Inflammatory macrophage treated with lipopolysaccharide for 4 hours (primary cell): Measurements from ENCODE around the gene TMEM176A.
"Not testable (repeated sequence)": the region's sequence is repeated elsewhere in the genome, so short reads cannot be mapped to it uniquely, and the experiment has no call there.

Experiments
- DNase-seq: peaks from one replicate; pipeline ENCODE4 v3.0.0-alpha.2; 2020

The TMEM176A gene, protein sequence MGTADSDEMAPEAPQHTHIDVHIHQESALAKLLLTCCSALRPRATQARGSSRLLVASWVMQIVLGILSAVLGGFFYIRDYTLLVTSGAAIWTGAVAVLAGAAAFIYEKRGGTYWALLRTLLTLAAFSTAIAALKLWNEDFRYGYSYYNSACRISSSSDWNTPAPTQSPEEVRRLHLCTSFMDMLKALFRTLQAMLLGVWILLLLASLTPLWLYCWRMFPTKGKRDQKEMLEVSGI

DNA sequence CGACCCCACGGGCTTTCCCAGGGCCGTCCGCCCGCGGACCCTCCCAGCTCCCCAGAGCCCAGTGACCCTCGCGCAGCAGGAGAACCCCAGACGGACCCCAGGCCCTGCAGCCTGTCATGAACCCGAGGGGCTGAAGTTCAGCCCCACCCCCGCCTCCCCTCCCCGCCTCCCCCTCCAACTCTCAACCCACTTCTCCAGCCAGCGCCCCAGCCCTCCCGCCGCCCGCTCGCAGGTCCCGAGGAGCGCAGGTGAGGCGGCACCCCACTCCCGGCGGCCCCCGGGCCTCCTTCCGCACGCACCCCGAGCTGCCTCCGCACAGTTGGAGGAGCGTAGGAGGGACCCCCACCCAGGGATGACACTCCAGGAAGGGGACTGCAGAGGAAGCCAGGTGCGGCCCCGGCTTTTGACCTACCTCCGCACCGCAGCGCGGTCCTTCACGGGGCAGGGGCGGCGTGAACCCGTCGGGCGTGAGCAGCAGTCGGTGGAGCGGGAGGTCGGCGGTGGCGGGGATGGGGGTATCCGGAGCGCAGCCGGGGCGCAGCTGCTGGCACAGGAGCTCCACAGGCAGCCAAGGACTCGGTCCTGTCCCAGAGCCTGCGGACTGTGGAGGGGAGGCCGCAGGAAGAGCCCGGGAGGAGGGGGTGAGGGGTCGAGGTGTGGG lies at the start of gene TMEM176A:
Gene TMEM176A, plus strand, starts transcription at position 189 of the 661 bp plus-strand sequence. CDS start 782 bp downstream, outside the sequence.
- no peak for DNase-seq

DNA sequence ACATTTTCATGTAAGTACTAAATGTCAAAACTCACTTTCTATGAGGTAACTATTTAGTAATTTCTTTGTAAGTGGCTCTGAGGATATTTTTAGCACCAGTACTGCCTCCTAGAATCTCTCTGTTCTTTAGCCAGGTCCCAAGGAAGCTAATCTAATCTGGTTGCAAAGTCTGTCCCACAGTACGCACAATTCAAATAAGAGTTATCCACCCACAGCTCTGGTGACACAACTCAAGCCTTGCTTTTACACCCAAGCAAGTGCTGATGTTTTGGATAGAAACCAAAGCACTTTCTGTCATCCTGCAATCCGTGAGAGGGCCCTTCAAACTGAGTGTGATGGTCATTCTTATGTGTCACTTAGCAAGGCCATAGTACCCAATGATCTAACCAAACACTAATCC lies 48.9 kb upstream of the TMEM176A start:
- no peak for DNase-seq

DNA sequence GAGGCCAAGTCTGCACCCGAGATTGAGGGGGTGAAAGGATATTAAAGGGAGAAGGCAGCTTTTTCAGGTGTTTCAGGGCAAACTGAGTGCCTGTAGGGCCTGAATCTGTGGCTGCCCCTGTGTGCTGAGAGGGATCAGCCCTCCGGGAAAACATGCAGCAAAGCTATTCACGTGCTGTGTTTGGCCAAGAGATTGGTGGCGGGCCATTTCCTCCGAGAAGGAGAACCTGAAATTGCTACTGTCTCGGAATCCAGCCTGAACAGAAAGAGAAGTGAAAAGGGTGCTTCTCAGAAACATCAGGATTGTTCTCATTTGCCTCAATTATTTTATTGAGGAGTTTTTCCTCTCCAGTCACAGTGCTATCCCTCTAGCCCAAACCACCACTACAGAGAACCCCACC lies 47.3 kb upstream of the TMEM176A start:
- peak; percentile 66 for DNase-seq

DNA sequence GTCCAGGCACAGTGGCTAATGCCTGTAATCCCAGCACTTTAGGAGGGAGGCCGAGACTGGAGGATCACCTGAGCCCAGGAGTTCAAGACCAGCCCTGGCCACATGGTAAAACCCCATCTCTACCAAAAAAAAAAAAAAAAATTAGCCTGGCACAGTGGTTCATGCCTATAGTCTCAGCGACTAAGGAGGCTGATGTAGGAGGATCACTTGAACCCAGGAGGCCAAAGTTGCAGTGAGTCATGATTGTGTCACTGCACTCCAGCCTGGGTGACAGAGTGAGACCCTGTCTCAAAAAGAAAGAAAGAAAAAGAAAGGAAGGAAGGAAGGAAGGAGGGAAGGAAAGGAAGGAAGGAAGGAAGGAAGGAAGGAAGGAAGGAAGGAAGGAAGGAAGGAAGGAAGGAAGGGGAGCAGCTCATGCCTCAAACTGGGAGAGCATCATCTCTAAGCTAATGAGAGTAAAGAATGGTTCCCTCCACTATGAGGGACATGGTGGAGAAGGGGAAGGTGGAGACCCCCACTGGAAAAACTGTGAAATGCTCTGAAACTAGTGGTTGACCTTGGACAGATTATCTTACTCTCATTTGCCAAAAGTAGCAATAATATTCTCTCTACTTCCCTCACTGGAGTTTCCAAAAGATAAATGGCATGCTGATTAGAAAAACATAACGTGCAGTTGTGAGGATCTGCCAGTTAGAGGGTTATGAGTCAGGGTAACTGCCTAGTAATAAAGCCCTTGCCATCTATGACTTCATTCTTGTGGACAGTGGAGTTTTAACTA lies 46.6 kb upstream of the TMEM176A start:
- peak; percentile 78 for DNase-seq

DNA sequence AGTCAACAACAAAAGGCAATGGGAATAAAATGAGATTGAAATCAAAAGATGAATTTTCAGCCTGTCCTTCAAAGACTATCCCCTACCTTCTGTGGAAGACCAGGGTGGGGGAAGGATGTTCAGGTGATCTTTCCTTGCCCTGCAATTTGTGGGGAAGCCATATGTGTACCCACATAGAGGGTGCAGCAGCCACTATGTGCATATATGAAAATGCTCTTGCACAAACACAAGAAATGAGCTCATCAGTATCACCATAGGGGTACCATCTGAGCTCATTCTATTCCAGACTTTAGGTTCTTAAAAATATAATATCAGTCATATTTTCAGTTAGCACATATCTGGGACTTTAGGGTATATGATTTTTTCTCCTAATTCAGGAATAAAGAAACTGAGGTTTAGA lies 45.6 kb upstream of the TMEM176A start:
- peak; percentile 39 for DNase-seq

DNA sequence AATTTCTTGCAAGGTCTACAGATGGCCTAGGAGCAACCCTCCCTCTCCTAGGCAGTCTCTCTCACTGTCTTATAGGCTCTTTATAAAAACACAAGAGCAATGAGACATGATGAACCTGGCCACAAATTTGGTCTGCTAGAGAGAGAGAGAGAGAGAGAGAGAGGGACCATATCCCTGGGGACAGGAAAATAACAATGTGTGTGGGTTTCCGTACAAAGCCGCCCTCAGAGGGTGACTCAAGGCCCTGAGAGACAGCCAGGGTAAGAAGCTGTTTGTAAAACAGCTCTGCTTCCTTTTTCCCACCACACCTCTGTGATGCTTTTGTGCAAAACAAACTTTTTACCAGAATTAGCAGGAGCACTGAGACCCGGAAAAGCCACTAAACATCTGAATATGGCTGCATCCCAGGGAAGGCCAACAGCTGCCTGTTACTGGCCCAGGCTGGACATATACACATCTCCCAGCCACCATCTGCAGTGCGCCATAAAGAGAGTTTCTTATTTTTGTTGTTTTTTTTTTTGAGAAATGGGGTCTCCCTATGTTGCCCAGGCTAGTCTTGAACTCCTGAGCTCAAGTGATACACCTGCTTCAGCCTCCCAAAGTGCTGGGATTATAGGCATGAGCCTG lies 45.0 kb upstream of the TMEM176A start:
- DNase-seq = peak; percentile 70

DNA sequence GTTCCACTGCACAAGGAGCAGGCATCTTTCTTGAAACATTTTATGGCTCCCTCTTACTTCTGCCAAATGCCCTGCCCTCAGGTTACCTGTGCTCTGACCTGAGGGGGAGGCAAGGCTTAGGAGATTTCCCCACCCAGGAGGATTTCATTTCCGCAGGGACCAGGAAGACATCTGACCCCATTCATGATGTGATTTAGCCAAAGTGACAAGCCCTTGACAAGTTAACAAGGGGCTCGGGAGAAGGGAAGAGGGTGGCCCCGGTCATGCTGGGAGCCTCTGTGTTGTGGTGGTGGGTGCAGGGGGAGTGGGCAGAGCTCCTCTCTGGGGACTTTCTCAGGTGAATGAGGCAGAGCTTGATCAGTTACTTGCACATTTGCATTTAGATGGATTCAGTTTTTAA lies 44.4 kb upstream of the TMEM176A start:
- no peak for DNase-seq

DNA sequence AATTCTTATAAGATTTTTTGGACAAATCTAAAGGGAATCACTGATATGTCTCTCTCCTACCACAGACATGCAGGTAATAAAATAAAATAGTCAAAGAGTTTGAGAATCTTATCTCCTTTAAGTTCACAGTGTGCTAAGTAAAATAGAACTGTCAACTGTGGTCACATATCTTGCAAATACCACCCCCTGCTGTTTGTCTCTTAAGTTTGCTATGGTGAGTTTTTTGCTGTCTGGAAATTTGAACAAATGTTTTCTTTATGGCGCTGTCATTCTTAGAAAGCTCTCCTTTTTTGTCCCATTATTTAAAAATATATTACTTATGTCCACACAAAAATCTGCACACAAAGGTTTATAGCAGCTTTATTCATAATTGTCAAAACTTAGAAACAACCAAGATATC lies 43.7 kb upstream of the TMEM176A start:
- DNase-seq = peak; percentile 56

DNA sequence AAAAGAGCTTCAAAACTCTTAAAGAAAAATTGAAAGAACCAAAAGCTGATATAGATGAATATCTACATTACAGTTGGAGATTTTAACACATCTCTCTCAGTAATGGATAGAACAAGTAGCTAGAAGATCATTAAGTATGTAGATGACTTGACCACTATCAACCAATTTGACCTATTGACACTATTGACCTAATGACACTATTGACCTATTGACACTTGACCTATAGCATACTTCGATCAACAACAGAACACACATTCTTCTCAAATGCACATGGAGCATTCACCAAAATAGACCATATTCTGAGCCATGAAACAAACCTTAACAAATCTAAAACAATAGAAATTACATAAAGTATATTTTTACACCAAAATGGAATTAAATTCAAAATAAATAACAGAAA lies 41.1 kb upstream of the TMEM176A start:
- no peak for DNase-seq

DNA sequence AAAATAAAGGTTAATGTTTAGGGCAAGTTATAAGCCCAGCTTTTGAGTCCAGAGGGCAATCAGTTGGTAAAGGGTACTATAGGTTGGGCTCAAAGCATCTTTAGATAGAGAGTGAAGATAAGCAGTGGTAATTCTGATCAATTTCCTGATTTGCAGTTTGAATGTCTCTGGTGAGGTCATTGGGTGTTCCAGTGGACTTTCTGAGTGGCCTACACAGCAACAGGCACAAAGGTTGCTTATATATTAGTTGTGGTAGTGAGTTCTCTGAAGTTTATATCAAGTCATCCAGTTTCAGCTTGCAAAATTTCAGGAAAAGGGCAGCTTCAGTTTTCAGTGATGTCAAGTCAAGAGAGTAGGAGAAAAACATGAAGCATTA lies 34.2 kb upstream of the TMEM176A start:
- DNase-seq = no peak

DNA sequence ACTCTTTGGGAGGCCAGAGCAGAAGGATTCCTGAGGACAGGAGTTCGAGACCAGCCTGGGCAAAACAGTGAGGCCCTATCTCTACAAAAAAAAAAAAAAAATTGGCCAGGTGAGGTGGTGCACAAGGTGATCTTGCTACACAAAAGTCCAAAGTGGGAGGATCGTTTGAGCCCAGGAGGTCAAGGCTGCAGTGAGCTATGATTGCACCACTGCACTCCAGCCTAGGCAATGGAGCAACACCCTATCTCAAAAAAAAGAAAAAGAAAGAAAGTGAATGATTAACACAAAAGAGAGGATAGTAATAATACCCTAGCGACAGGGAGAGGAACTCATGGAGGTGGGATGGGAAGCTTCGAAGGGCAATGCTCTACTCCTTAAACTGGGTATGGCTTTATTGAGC lies 30.8 kb upstream of the TMEM176A start:
- no peak for DNase-seq

DNA sequence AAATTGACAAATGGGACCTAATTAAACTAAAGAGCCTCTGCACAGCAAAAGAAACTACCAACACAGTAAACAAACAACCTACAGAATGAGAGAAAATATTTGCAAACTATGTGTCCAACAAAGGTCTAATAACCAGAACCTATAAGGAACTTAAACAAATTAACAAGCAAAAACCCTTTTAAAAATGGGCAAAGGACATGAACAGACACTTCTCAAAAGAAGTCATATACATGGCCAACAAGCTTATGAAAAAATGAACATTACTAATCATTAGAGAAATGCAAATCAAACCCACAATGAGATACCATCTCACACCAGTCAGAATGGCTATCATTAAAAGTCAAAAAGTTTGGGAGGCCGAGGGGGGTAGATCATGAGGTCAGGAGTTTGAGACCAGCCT lies 26.4 kb upstream of the TMEM176A start:
- not testable (repeated sequence) for DNase-seq

DNA sequence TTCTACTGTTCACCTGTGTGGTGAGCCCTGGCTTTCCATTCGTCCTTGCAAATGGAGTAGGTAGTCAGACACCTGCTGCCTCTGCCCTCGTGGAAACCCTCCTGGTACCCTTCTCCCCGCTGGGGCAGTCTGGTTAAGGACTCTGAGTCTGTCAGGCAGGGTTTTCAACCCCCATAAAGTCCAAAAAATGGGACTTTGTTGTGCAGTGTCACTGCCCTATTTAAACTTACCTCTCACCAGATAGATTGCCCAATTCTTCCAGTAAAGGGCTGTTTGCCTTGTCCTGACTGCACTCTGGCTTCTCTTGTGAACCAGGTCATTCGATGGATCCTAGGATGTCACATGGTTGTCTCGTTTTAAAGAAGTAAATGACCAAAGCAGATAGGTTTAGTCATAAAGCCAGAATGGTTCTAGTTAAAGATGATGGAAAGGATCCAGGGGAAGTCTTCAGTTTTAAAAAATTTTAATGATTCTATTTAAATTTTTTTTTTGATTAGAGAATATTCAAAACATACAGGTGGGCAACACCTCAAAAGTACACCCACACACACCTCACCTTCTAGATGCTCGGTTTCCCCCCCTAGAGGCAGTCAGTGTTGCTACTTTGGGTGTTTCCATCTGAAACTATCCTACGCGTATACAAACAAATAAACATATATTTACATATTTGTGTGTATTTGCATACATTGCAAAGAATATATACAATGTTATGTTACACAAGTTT lies 22.4 kb upstream of the TMEM176A start:
- DNase-seq = no peak

DNA sequence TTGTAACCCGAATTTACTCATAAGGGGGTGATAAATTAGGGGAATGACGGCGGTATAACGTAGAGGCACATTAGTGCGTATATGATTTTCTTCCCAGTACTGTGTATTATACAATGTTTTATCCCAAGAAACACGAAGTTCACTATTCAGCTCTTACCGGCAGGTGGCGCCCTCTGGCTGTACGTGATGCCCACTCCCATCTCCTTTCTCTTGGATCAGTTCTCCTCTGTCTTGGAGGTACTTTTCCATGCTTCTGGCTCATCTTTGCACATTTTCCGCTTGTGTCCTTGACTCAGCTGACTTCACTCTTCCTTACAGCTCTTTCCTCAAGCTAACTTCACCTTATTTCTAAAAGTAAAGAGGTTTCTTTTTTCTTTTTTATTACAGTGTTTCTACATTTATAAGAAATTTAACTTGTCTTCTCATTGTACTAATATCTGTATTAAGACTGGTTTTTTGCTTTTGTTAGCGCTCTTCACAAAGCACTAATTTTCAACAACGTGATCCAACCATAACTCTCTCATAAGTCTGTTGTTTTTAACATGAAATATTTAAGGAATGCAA lies 21.7 kb upstream of the TMEM176A start:
- DNase-seq = peak; percentile 78

DNA sequence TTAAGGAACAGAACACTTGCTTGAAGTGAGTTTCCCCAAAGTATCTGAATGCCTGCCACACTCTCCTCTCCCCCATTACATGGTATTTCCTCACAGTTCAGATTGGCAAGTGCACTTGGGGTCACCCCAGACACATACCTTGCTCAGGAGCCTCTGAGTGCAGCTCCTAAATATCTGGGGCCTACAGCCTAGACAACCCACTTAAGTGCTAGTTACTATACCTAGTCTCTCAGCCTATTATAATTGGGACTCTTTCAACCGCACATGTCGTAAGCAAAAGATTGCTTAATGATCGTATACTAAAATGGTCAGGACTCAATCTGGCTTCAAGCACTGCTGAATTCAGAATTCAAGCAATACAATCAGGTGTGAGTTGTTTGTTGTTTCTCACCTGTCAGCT lies 20.3 kb upstream of the TMEM176A start:
- DNase-seq = peak; percentile 45

DNA sequence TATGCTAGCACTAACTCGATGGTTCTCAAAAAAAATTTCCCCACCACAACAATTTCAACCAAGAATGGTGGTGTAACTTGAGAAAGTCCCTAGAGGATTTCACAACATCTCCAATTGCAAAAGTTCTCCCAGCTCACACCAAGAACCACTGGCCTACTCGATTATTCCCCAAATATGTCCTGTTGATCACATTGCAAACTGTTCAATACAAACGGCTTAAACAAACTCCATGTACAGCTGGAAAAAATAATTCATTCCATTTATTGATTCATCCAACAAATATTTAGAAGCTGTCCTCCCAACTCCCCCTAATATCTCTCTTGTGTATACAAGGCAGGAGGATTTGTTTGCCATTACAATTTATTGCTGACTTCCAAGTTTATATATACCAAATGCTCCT lies 19.5 kb upstream of the TMEM176A start:
- DNase-seq = peak; percentile 88

DNA sequence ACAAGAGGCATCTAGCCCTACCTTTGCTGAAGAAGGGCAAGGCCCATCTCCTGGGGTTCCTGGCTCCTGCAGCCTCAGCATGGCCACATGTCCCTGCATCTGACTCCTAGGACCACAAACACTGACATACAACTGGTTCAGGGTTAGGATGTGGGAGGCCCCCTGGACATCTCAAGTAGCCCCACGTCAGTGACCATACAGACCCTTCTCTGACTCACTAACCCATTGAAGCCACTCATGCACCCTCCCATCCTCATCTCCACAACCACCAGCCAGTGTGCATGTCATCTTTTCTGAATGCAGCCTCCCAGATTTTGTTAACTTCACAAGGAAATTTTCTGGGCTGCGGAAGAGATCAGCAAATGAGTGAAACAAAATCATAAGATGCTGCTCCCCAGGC lies 18.6 kb upstream of the TMEM176A start:
- DNase-seq = no peak

DNA sequence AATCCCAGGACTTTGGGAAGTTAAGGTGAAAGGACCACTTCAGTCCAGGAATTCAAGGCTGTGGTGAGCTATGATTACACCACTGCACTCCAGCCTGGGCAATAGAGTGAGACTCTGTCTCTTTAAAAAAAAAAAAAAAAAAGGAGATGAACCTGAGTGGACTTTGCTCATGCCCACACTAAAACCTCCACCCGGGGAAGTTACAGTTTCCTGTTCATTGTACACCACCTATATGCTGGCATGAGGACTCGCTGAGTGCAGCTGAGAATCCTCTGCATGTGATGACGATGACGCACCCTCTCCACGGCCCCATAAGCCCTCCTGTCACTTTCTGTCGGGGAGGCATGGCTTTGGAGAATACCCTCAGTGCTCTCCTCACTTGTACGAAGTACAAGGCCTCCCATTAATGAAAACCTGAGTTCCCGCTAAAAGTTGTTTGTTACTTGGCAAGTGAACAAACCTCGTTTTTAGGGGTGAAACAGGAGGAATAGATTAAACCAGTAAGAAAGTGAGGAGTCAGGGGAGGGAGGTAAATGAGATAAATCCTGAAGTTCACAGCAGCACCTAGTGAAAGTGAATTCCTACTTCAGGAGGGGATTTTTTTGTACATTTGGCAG lies 16.3 kb upstream of the TMEM176A start:
- peak; percentile 83 for DNase-seq

DNA sequence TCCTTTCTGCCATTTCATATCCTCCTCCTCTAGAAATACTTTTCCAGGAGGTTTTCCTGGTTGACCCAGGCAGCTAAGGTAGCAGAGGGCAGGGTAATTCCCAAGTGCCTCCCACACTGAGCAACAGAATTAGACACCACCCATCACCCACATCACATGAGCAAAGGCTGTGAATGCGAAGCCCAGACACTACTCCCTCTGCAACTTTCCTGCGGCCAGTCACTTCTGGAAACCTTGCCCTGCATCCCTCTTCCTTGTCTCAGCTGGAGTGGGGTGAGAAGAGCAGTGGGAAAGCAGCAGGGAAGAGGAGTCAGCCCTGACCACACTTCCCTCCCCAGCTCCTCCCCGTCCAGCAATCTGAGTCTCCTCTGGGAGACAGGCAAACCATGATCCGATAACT lies 15.6 kb upstream of the TMEM176A start:
- DNase-seq = peak; percentile 78

DNA sequence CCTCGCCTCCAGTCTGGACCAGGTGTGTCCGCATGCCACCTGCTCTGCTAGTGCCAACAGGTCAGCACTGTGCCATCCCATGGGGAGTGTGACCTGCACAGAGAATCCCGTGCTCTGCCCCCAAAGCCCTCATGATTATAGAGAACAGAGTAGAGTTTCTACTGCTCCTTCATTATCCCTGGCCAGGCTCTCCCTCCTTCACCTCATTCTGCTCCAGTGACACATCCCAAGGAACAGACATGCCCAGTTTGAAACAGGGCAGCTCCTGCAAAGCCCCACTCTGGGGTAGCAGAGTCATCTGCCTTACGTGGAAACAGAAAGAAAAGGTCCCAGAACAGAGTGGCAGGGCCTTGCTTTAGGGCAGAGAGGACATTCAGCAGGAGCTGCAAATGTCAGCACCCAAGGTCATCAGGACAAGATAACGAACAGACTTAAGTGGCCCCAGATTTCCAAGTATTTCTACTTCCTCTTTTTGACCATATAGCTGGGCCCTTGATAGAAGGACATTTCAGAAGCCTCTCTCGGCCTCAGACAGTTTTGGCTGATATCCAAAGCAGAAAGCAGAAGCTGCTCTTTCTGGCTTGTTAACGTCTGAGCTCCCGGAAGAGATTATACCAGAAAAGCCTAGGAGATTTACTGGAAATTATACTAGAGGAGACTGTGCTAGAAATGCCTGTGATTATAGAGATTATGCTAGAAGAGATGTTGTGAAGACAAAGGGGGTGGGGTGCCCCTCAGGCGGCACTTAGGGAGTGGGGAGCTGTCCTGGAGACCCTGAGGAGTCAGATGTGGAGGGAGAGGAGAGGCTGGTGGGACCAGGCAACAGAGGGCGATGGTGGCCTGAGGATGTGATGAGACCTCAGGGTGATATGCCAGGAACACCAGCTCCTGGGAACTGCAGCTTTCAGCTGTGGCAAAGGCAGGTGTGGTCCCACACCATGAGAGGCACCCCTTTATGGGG lies 13.0 kb upstream of the TMEM176A start:
- peak; percentile 92 for DNase-seq
